Natural killer cell (primary cell): ENCODE results near the gene RNF103. TPM values are rescaled to one million over a fixed set of nuclear protein-coding genes. Genes with fewer than 3 reads are reported as not detected.
A peak's percentile ranks its signal among the peaks of the same experiment; 100 is the strongest.
"Not testable (repeated sequence)": the region's sequence is repeated elsewhere in the genome, so short reads cannot be mapped to it uniquely, and the experiment has no call there.

ENCODE experiments used
- ATAC-seq, 3 donors: fragments of 150-1000 bp in 2 of 3; fragments of 200-7000 bp in 1 of 3; cut with Tn5 transposase; 1 replicate in 1 of 3; 2 replicates in 2 of 3; pipeline ENCODE4 v1.10.0; 2021; ENCODE audit warnings: mild to moderate bottlenecking in 2 of 3, moderate library complexity in 2 of 3
- DNase-seq, 2 donors: peaks; one replicate each; pipeline versions ENCODE4 v3.0.0 to v3.0.0-alpha.2; 2013 to 2021; ENCODE audit warnings: mixed read lengths in 1 of 2
- H3K27ac ChIP-seq: one replicate; pipeline ENCODE4 v1.5.1; 2013; ENCODE audit warnings: mild to moderate bottlenecking, low read length
- H3K27me3 ChIP-seq: one replicate; pipeline ENCODE4 v1.6.1; 2013; ENCODE audit warnings: low read length; ENCODE audit not compliant: control insufficient read depth, insufficient read depth
- H3K36me3 ChIP-seq: one replicate; pipeline ENCODE4 v1.6.1; 2013; ENCODE audit warnings: low read length; ENCODE audit not compliant: control insufficient read depth, insufficient read depth
- H3K4me1 ChIP-seq: one replicate; pipeline ENCODE4 v1.6.1; 2013; ENCODE audit warnings: low read length; ENCODE audit not compliant: control insufficient read depth, insufficient read depth
- H3K4me3 ChIP-seq: one replicate; pipeline ENCODE4 v1.5.1; 2013; ENCODE audit warnings: low read length
- H3K9me3 ChIP-seq: one replicate; pipeline ENCODE4 v1.6.1; 2013; ENCODE audit warnings: low read length; ENCODE audit not compliant: control insufficient read depth, insufficient read depth
- H3K27ac Mint-ChIP-seq, 2 donors: one replicate each; pipeline ENCODE4 v1.8.0; 2022; ENCODE audit warnings: mild to moderate bottlenecking in 2 of 2, mixed read lengths in 2 of 2, moderate library complexity in 1 of 2
- H3K27me3 Mint-ChIP-seq, 2 donors: one replicate each; pipeline ENCODE4 v1.8.0; 2022; ENCODE audit warnings: low read depth in 2 of 2, mixed read lengths in 2 of 2
- H3K36me3 Mint-ChIP-seq: one replicate; pipeline ENCODE4 v1.8.0; 2022; ENCODE audit warnings: mixed read lengths
- H3K4me1 Mint-ChIP-seq, 2 donors: one replicate each; pipeline ENCODE4 v1.8.0; 2022; ENCODE audit warnings: mixed read lengths in 2 of 2
- H3K4me3 Mint-ChIP-seq: one replicate; pipeline ENCODE4 v1.8.0; 2022; ENCODE audit warnings: mild to moderate bottlenecking, moderate library complexity, mixed read lengths
- H3K9me3 Mint-ChIP-seq, 2 donors: one replicate each; pipeline ENCODE4 v1.8.0; 2022; ENCODE audit warnings: mixed read lengths in 2 of 2
- CTCF ChIP-seq: fragments of 200-600 bp; IDR thresholded peaks from one replicate; pipeline ENCODE4 v1.8.0; 2022; ENCODE audit warnings: antibody characterized with exemption
- WGBS: methylation state at CpG from one replicate; pipeline ENCODE4 v1.1.7; 2013; ENCODE audit warnings: missing lambda C conversion rate; ENCODE audit not compliant: insufficient coverage; 5-methylcytosine and 5-hydroxymethylcytosine counted together
- intact Hi-C: fragments of 100-400 bp; cut with micrococcal nuclease; formaldehyde crosslinking; loops from one replicate; pipeline ENCODE4 v1.14.2; 2022
- total RNA-seq, 4 donors: library from RNA; stranded (reverse); fragments of 120-200 nt in 1 of 4; gene quantifications; one replicate each; pipeline versions ENCODE4 v1.2.3 to v1.2.4, GENCODE V29; 2013 to 2022

The RNF103 gene
- total RNA-seq, 3 donors from 2014 or later (not counting 1 experiment from before 2014, with no cell fraction given) = 52.9 to 74.2 (median 70.9) TPM

- H3K27me3 ChIP-seq = no peaks in the 10 kb centered on the region
- H3K4me1 Mint-ChIP-seq = no peaks in the 10 kb centered on the region
- H3K36me3 Mint-ChIP-seq = no peaks in the 10 kb centered on the region
- ATAC-seq (no peak), DNase-seq (no peak)
- peaks cover 0 to 8% of the 10 kb centered on the region in 2 donors for H3K27me3 Mint-ChIP-seq
- no peak overlapping the region for H3K4me3 ChIP-seq
- H3K9me3 Mint-ChIP-seq = no peaks in the 10 kb centered on the region
- intact Hi-C loops = no loop called here
- TF ChIP-seq CTCF = no peak
- WGBS = 93% methylated on average over 4 of the region's 5 CpGs
- no peaks in the 10 kb centered on the region for H3K9me3 ChIP-seq
- no peak overlapping the region for H3K27ac Mint-ChIP-seq
- no peak overlapping the region for H3K27ac ChIP-seq
- H3K4me1 ChIP-seq = no peaks in the 10 kb centered on the region
- no peaks in the 10 kb centered on the region for H3K36me3 ChIP-seq
- H3K4me3 Mint-ChIP-seq = no peak overlapping the region
Observed at GRCh38 chr2:86671337-86671981, 47.8 kb upstream of the RNF103 start.

- H3K9me3 ChIP-seq, H3K9me3 Mint-ChIP-seq, H3K36me3 ChIP-seq, H3K27me3 ChIP-seq, H3K4me3 Mint-ChIP-seq, H3K27ac ChIP-seq, intact Hi-C loops, H3K4me1 Mint-ChIP-seq, ATAC-seq, H3K4me1 ChIP-seq, H3K27ac Mint-ChIP-seq, DNase-seq, H3K4me3 ChIP-seq, H3K36me3 Mint-ChIP-seq: not testable (repeated sequence)
- peaks cover 0 to 17% of the 10 kb centered on the region in 2 donors for H3K27me3 Mint-ChIP-seq
- WGBS = 100% methylated on average over 1 of the region's 5 CpGs
Observed at GRCh38 chr2:86669323-86669722, 45.7 kb upstream of the RNF103 start.

GRCh38 chr2:86661333-86661732 lies 37.7 kb upstream of the RNF103 start:
- Histone ChIP-seq H3K9me3 (peaks cover 8% of the 10 kb centered on the region), H3K4me3 (no peak overlapping the region), H3K36me3 (no peaks in the 10 kb centered on the region), H3K4me1 (no peaks in the 10 kb centered on the region), H3K27me3 (no peaks in the 10 kb centered on the region), H3K27ac (no peak overlapping the region)
- 93% methylated on average over 2 of the region's 3 CpGs for WGBS
- Mint-ChIP-seq H3K9me3 (no peaks in the 10 kb centered on the region), H3K27ac (no peak overlapping the region), H3K4me1 (no peaks in the 10 kb centered on the region), H3K27me3 (peaks cover 0 to 8% of the 10 kb centered on the region in 2 donors), H3K36me3 (no peaks in the 10 kb centered on the region), H3K4me3 (no peak overlapping the region)
- no peak for TF ChIP-seq CTCF
- DNase-seq (peak in 1 of 2 donors; percentile 11), ATAC-seq (no peak)
- intact Hi-C loops = no loop called here

- Histone ChIP-seq H3K27ac (no peak overlapping the region), H3K9me3 (peaks cover 3% of the 10 kb centered on the region), H3K36me3 (no peaks in the 10 kb centered on the region), H3K4me1 (no peaks in the 10 kb centered on the region), H3K27me3 (no peaks in the 10 kb centered on the region), H3K4me3 (no peak overlapping the region)
- intact Hi-C loops = no loop called here
- ATAC-seq (no peak), DNase-seq (no peak)
- H3K27me3 Mint-ChIP-seq = peaks cover 5 to 20% of the 10 kb centered on the region in 2 donors
- H3K4me1 Mint-ChIP-seq = no peaks in the 10 kb centered on the region
- H3K36me3 Mint-ChIP-seq = peaks cover 24% of the 10 kb centered on the region
- no peak for TF ChIP-seq CTCF
- H3K4me3 Mint-ChIP-seq = no peak overlapping the region
- H3K27ac Mint-ChIP-seq = no peak overlapping the region
- H3K9me3 Mint-ChIP-seq = peaks cover 4 to 18% of the 10 kb centered on the region in 2 donors
Observed at GRCh38 chr2:86650188-86650587, 26.5 kb upstream of the RNF103 start.
